ENCODE measurements around the gene VAV1.

GRCh38 chr19:6737284-6737872 lies 35.1 kb upstream of the VAV1 start, which contains the start of gene GPR108:
- TF ChIP-seq MXI1 (conservative IDR thresholded peaks at IDR 0.05; ENCODE audit: poor library complexity, severe bottlenecking) (peak; percentile 69), CTCF (IDR thresholded peaks at IDR 0.05; ENCODE audit: poor library complexity, severe bottlenecking) (peak; percentile 67), REST (IDR thresholded peaks at IDR 0.05; ENCODE audit: borderline replicate concordance) (peak; percentile 10), RAD21 (conservative IDR thresholded peaks at IDR 0.05) (peak; percentile 58), POLR2AphosphoS5 (IDR thresholded peaks at IDR 0.05) (peak; percentile 56), EZH2 (IDR thresholded peaks at IDR 0.05; ENCODE audit: borderline replicate concordance, insufficient read depth, low read length, poor library complexity, severe bottlenecking) (no peak), EP300 (conservative IDR thresholded peaks at IDR 0.05; ENCODE audit: poor library complexity, severe bottlenecking) (peak; percentile 85), TAF1 (IDR thresholded peaks at IDR 0.05; ENCODE audit: low read depth) (peak; percentile 32)
